Astrocyte of the hippocampus (primary cell): Measurements from ENCODE around the gene MINDY4B.

Source experiments
- DNase-seq: peaks from one replicate; pipeline ENCODE4 v3.0.0; 2011; ENCODE audit warnings: low read depth, low spot score

MINDY4B gene

GRCh38 chr3:150905339-150905738 lies at the start of gene MINDY4B:
Gene MINDY4B, minus strand, starts transcription at chr3:150905439. Its CDS starts 0 bp downstream, at chr3:150905439.
- DNase-seq = no peak

DNA sequence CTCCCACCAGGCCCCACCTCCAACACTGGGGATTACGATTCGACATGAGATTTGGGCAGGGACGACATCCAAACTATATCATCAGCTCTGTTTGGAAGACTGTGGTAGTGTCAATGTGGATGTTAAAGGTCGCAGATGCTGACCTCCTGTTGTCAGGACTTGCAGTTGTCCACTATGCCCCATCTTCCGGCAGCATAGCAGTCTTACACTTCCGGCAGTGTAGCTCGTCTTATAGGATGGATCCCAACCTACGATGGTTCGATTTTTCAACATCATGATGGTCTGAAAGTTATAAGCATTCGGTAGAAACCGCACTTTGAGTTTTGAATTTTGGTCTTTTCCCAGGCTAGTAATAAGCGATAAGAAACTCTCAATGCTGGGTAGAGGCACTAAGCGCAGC lies 46.7 kb upstream of the MINDY4B start:
- no peak for DNase-seq

DNA sequence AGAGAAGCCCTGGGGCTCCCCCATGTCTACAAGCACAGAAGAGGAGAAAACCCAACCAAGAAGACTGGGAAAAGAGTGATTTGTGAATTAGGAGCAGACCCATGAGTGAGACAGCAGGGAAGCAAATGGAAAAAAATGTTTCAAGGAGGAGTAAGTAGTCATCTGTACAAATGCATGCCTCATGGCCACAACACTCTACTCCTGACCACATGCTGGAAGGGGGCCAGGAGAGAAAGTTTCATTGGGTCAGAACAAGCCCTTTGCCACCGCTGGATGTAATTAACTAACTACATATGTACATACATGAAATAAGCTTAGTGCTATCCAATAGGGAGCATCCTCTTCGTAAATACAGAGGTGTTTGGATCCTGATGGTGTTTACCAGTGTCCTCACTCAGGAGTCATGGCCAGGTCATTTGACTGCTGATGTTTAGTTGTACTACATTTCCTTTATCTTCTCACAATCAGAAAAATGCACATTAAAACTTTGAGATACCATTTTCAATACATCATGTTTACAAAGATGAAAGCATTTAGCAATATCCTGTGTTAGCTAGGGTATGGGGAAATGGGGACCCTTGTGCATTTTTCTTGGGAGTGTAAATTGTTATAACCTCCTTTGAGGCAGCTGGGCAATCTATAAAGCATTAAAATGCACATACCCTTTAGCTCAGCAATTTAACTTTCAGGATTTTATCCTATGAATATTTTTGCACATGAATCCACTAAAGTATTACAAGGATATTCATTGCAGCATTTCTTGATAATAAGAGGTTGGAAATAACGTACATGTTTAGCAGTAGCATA lies 40.2 kb upstream of the MINDY4B start:
- peak; percentile 92 for DNase-seq

DNA sequence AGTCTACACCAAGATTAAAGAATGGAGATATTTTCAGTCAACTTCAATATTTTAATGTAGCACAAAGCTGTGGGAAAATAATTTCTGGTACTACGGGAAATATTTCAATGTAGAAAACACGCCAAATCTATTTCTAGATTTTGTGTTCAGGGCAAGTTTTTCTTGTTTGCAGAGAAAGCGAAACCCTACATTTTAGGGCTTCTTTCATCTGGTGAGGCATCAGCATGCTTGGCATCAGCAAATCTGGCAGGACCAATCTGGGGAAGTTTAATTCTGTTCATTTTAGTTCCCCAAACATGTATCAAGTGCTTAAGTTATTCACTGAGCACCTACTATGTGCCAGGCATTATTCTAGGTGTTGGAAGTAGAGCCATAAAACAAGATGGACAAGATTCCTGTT lies 37.0 kb upstream of the MINDY4B start:
- DNase-seq = no peak

DNA sequence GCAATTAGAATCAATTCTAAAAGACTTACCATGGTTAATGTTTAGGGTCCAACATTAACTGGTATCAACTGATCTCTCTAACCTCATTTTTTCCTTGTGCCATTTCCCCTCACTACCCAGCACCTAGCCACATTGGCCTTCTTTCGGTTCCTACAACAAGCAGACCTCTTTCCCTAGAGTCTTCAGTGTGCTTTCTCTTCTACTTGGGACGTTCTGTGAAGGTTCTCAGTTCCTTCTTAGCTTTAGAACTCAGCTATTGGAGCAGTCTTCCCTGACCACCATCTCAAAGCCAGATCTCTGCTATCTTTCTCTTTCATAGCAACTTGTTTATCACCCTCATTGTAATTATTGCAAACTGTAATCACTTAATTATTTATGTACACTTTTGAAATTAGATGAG lies 31.5 kb upstream of the MINDY4B start:
- no peak for DNase-seq

GRCh38 chr3:150933473-150933995 lies 28.3 kb upstream of the MINDY4B start:
- DNase-seq = peak; percentile 18

DNA sequence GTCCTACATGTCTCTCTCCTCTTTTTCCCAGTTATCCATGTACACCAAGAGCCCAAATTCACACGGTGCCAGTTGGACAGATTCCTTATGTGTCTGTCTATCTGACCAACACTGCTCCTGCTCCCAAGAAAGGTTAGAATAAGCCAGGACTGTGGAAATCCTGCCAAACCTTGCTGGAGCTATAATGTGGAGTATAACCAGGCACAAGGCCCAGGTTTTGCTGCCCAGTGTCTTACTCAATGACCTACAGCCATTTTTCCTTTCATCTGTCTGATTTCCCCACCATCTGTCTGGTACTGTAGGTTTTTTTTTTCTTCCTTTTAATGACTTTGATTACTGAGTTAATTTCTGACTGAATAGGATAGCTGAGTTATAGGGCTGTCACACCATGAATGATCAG lies 26.5 kb upstream of the MINDY4B start:
- DNase-seq = no peak

DNA sequence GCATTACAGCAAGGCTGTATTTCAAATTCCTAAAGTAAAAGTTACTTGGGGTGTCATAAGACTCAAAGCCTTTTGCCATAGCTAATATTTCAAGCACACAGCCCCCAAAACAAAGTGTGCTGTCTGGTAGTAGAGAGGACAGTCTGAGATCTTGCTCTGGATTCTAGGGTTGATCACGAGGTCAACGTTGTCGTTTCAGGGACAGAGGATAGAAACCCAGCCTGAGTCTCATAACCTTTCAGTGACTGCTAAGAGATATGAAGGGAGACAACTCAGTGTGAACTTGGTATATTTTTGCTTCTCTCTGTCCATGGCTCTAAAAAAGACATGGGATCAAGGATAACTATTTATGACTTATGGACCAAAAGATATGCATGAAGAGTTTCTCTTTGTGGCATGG lies 25.6 kb upstream of the MINDY4B start:
- DNase-seq = no peak

GRCh38 chr3:150928234-150928633 lies 23.0 kb upstream of the MINDY4B start:
- no peak for DNase-seq

- no peak for DNase-seq
Measured at GRCh38 chr3:150926328-150926727, 21.1 kb upstream of the MINDY4B start.

- DNase-seq = peak; percentile 81
Measured at GRCh38 chr3:150925751-150926201, 20.5 kb upstream of the MINDY4B start.

DNA sequence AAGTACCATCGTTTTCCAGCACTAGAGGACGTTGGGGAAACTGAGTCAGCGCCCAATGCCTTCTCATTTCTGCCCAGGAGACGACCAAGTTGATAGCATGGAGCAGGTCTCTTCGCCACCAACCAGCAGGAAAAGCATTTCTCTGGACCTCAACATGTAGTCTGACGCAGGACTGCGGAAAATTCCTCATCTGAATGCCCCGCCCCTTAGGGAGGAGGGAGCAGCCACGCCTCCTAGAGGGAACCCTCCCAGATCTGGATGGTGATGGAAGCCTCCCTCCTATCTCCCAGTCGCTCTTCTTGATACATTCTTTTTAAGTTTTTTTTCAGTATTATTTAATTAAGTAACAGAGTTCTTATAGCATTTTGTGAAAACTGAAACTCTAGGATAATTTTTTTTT lies 17.4 kb upstream of the MINDY4B start:
- DNase-seq = no peak

DNA sequence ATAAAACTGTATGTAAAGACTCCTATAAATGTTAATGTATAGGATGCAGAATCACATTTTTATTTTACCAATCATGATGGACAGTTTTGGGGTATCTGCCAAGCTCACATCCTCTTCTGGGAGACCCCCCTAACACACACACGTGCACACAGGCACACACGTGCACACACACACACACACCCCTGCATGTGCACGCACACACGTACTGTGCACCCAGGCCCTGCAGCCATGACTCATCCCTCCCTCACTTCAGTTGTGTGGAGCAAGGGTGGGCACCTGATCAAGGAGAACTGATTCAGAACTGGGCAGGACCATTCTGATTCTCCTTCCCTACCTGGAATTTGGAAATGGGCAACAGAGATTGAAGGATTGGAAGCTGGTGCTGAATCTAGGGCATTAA lies 16.0 kb upstream of the MINDY4B start:
- no peak for DNase-seq

DNA sequence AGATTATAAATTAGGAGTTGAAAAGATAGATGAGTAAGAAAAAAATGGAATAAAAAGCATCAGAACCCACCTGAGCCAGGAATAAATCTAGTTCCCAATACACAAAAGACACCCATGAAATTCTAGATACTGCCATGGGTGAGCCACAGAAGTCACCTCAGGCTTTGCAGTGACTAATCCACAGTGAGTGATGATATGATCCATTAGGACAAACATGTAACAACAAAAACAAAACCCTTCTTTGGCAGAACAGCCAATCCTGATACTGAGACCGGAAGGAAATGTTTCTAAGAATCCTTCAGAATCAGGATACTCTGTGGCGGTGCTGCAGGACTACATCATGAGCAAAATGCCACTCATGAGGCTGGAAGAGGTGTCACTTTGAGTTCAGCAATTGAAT lies 15.0 kb upstream of the MINDY4B start:
- DNase-seq = no peak

GRCh38 chr3:150917951-150918350 lies 12.7 kb upstream of the MINDY4B start:
- no peak for DNase-seq

DNA sequence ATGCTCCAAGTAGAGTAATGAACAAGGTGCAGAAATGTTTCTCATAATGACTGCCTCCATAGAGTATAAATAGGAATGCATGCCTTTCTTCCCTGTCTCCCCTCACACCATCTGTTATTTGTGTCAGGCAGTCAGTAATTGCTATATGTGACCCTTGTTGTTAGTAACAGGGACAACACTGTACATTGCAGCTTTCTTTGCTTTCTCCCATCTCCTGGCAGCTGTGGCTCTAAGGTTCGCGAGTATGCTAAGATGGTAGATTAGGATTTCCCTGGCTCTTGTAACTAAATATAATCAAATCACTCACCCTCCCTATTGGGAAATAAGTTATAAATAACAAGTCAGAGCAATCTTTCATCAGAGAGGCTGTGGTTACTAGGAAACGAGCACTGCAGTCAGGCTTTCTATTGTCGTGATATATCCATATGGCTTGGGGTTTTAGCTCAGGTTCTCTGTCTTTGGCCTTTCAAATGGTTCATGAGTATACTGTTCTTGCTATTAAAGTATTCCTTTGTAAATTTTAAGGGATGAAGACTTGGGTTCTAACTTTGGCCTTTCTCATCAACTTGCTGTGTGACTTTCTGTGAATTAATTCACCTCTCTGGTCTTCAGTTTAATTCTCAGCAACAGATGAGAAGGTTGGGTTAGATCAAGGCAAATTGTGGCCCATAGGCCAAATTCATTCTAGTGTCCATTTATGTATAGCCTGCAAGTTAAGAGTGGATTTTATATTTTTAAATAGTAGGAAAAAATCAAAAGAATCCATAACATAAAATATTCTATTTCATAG lies 8.1 kb upstream of the MINDY4B start:
- no peak for DNase-seq

DNA sequence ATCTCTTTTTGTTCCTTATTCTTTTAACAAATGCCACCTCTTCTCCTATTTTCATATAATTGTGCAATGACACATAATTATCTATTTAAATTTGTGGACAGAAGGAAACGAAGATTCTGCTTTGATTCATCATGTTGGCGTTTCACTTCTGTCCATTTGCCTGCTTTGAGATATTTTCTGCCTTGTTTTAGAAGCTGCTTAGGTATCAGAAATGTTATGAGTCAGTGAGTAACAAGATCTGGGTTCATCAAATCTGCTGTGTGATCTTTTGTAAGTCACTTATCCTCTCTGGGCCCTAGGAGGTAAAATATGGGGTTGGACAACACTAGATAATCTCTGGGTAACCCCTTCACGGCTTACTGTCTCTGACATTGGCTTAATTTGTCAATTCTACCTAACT lies 7.3 kb upstream of the MINDY4B start:
- DNase-seq = no peak

DNA sequence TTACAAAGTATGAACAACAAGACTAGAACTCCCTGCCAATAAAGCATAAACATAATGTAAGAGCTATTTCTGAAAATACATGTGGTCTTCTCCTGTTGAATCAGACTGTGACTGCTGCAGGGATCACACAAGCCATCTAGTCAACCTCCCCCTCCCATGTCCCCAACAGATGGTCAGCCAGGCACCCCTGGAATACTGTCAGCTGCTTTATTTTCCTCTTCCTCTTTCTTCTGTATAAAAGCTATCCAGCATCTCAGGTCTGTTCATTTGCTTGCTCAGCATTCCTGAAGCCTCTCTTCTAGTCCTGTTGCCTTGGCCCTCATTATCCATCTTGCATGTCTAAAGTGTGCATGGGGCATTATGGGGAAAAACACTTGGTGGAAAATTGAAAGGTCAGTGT lies 6.5 kb upstream of the MINDY4B start:
- DNase-seq = no peak

DNA sequence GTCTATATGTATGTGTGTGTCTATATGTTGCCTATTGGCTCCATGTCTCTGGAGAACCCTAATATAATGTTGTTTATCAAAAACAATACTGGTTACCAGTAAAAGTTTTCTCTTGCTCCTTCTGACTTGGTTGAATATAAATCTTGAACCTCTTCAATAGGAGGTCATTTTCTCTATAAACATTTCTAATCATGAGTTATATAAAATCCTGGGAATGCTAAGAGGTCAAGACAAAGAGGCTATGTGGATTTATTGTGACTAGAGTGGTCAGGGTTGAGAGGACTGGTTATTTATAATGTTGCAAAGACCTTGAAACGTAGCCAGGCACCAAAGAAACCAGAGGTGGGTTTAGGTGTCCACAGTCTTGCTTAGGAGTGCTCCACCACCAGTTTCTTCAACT lies 1.2 kb upstream of the MINDY4B start:
- no peak for DNase-seq

DNA sequence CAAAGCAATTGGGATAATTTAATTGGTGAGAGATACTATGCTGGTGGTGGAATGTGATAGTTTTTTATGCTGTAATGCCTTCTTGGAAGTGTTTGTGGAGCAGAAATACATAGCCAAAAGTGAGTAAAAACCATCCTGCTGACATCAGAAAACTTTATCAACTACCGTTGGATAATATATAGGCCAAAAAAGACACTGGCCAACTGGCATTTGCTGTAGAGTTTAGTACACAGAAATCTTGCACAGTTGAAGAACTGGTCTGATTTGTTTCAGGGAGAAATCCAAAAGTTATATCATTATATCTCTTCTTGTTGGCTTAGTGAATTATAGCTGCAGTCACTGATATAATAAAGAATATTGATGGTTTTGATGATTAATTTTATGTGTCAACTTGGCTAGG lies 507 bp upstream of the MINDY4B start:
- DNase-seq = no peak

DNA sequence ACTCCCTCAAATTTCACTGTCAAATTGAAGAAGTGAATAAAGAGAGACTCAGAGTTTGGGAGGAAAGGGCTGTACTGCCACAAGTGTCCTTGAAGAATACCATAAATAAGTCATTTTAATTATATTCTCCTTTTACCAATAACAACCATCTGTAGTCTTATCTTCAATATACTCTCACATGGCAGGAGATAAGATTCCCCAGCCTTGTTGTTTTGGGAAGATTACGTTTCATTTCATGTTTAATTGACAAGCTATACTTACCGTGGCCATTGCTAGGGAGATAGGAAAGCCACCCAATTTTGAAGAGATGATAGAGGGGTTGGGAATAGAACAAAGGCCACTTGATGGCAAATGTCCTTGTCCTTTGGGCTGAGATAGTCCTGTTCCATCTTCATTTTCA lies 2.3 kb downstream of the MINDY4B start:
- no peak for DNase-seq

GRCh38 chr3:150901793-150902192 lies 3.4 kb downstream of the MINDY4B start:
- no peak for DNase-seq

DNA sequence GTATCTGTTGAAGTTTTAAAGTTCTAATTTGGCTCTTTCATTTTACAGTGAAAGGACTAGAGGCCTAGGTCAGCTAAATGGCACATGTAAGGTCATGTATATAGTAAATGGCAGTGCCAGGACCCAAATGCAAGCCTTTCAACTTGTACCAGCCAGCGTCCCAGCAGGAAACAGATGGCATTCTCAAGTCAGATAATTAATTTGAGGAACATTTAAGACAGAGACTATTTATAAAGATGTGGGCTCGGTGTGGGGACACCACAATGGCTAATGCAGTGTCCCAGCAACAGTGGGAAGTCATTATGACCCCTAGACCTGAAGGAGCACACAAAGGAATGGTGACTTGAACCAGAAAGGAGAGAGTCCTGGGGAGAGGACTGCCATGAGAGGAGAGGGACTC lies 6.1 kb downstream of the MINDY4B start:
- no peak for DNase-seq
